CD4-positive, alpha-beta memory T cell (primary cell): Measurements from ENCODE around the gene GDAP2. TPM values are rescaled to one million over a fixed set of nuclear protein-coding genes. Genes with fewer than 3 reads are reported as not detected.
"Not testable (repeated sequence)": the region's sequence is repeated elsewhere in the genome, so short reads cannot be mapped to it uniquely, and the experiment has no call there.

ENCODE experiments used
- CTCF ChIA-PET: fragments of 350-600 bp; sonication (Branson Sonifier 250); formaldehyde crosslinking; loops from one replicate; lab custom pipeline; 2021; ENCODE audit warnings: inconsistent platforms; ENCODE audit not compliant: partially characterized antibody; lab: Charles Lee
- POLR2A ChIA-PET: fragments of 350-600 bp; sonication (Branson Sonifier 250); formaldehyde crosslinking; loops from one replicate; lab custom pipeline; 2021; ENCODE audit not compliant: partially characterized antibody; lab: Charles Lee
- DNase-seq, 5 donors: peaks; one replicate each; pipeline versions ENCODE4 v3.0.0 to v3.0.0-alpha.2; 2020 to 2022; ENCODE audit warnings: mixed read lengths in 1 of 5
- H3K27ac ChIP-seq: one replicate; pipeline ENCODE4 v1.7.0; 2013; ENCODE audit warnings: low read depth, low read length
- H3K27me3 ChIP-seq: 2 replicates; pipeline ENCODE4 v1.7.0; 2013; ENCODE audit warnings: mild to moderate bottlenecking, low read length, moderate library complexity; ENCODE audit not compliant: insufficient read depth
- H3K36me3 ChIP-seq: 2 replicates; pipeline ENCODE4 v1.7.0; 2013; ENCODE audit warnings: mild to moderate bottlenecking, low read length, moderate library complexity; ENCODE audit not compliant: insufficient read depth
- H3K4me1 ChIP-seq: 2 replicates; pipeline ENCODE4 v1.7.0; 2013; ENCODE audit warnings: mild to moderate bottlenecking, low read length, moderate library complexity; ENCODE audit not compliant: insufficient read depth
- H3K4me3 ChIP-seq, 2 donors: one replicate each; pipeline ENCODE4 v1.7.0; 2013; ENCODE audit warnings: low read length in 2 of 2, mild to moderate bottlenecking in 1 of 2
- H3K9me3 ChIP-seq, 2 donors: one replicate each; pipeline ENCODE4 v1.7.0; 2013; ENCODE audit warnings: low read length in 2 of 2, control low read depth in 1 of 2; ENCODE audit not compliant: control insufficient read depth in 1 of 2
- H3K27ac Mint-ChIP-seq, 7 donors: one replicate each; pipeline ENCODE4 v1.8.0; 2020 to 2021; ENCODE audit warnings: mixed read lengths in 7 of 7, mild to moderate bottlenecking in 6 of 7, inconsistent platforms in 3 of 7, moderate library complexity in 3 of 7
- H3K27me3 Mint-ChIP-seq, 2 donors: one replicate each; pipeline ENCODE4 v1.8.0; 2020 to 2021; ENCODE audit warnings: mixed read lengths in 2 of 2
- H3K36me3 Mint-ChIP-seq, 2 donors: one replicate each; pipeline ENCODE4 v1.8.0; 2020 to 2021; ENCODE audit warnings: mixed read lengths in 2 of 2, inconsistent platforms in 1 of 2, mild to moderate bottlenecking in 1 of 2
- H3K4me1 Mint-ChIP-seq, 4 donors: one replicate each; pipeline ENCODE4 v1.8.0; 2020 to 2021; ENCODE audit warnings: mixed read lengths in 4 of 4, mild to moderate bottlenecking in 1 of 4
- H3K4me3 Mint-ChIP-seq, 8 donors: one replicate each; pipeline ENCODE4 v1.8.0; 2020 to 2021; ENCODE audit warnings: mixed read lengths in 8 of 8, mild to moderate bottlenecking in 7 of 8, moderate library complexity in 6 of 8, inconsistent platforms in 3 of 8
- H3K9me3 Mint-ChIP-seq, 8 donors: one replicate each; pipeline ENCODE4 v1.8.0; 2020 to 2021; ENCODE audit warnings: mixed read lengths in 8 of 8, mild to moderate bottlenecking in 5 of 8, inconsistent platforms in 3 of 8, moderate library complexity in 1 of 8
- intact Hi-C: fragments of 100-400 bp; cut with micrococcal nuclease; formaldehyde crosslinking; loops from one replicate; pipeline ENCODE4 v1.15.1; 2023
- polyA plus RNA-seq, 2 donors: library from polyadenylated mRNA; unstranded; fragments of 300-500 nt; fragmentation: Illumina TruSeq; gene quantifications; one replicate each; pipeline ENCODE4 v1.2.3, GENCODE V29; 2021
- total RNA-seq, 2 experiments: library from RNA; stranded (reverse); gene quantifications; one replicate each; pipeline ENCODE4 v1.2.3, GENCODE V29; 2021

The GDAP2 gene
- total and polyA plus RNA-seq, 4 experiments from 2014 or later, result 5.6 to 29.5 (median 20.1) TPM

GRCh38 chr1:117860896-117861610, 68.4 kb downstream of the GDAP2 start:
- H3K27ac Mint-ChIP-seq, result no peak overlapping the region
- no peaks in the 10 kb centered on the region for H3K4me1 ChIP-seq
- no peaks in the 10 kb centered on the region for H3K4me1 Mint-ChIP-seq
- no peaks in the 10 kb centered on the region for H3K9me3 ChIP-seq
- H3K36me3 ChIP-seq, result peaks cover 2% of the 10 kb centered on the region
- ChIA-PET CTCF (interaction anchor here (1.0 to 1.2 kb wide), 2 partner anchors 9 to 16 kb away, joined by 3 read pairs; no protein-coding TSS in a partner anchor), POLR2A (no interaction called here)
- DNase-seq, result no peak
- H3K27me3 Mint-ChIP-seq, result no peaks in the 10 kb centered on the region
- no peaks in the 10 kb centered on the region for H3K27me3 ChIP-seq
- H3K4me3 ChIP-seq, result no peak overlapping the region
- intact Hi-C loops, result no loop called here
- no peak overlapping the region for H3K4me3 Mint-ChIP-seq
- H3K36me3 Mint-ChIP-seq, result peaks cover 31% of the 10 kb centered on the region in 2 donors
- no peak overlapping the region for H3K27ac ChIP-seq
- H3K9me3 Mint-ChIP-seq, result peaks cover 0 to 4% (median 0%) of the 10 kb centered on the region in 8 donors

- intact Hi-C loops, result no loop called here
- CTCF ChIA-PET, result no interaction called here
Observed at GRCh38 chr1:117859901-117860300, 69.5 kb downstream of the GDAP2 start.

DNA sequence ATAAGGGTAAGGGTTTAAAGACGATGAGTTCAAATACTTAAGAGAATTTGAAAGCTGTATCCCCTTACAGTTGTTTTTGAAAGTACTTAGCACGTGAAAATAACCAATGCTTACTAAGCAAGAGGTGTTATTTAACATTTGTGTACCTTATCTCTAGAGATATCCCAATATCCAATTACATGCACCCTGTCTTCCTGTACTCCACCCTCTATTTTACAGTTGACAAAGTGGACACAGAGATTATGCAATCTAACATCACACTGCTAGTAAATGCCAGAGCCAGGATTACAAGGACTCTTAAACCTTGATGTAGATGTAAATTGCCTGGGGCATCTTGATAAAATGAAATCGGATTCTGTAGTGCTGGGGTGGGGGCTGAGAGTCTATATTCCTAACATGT, 72.0 kb downstream of the GDAP2 start:
- H3K27me3 ChIP-seq, result no peaks in the 10 kb centered on the region
- no peak overlapping the region for H3K4me3 ChIP-seq
- peaks cover 10 to 15% of the 10 kb centered on the region in 2 donors for H3K36me3 Mint-ChIP-seq
- no peak for DNase-seq
- ChIA-PET POLR2A (no interaction called here), CTCF (no interaction called here)
- no peak overlapping the region for H3K27ac ChIP-seq
- intact Hi-C loops, result no loop called here
- H3K27me3 Mint-ChIP-seq, result no peaks in the 10 kb centered on the region
- no peaks in the 10 kb centered on the region for H3K4me1 ChIP-seq
- no peak overlapping the region for H3K4me3 Mint-ChIP-seq
- no peaks in the 10 kb centered on the region for H3K9me3 ChIP-seq
- no peaks in the 10 kb centered on the region for H3K9me3 Mint-ChIP-seq
- no peaks in the 10 kb centered on the region for H3K4me1 Mint-ChIP-seq
- no peak overlapping the region for H3K27ac Mint-ChIP-seq
- no peaks in the 10 kb centered on the region for H3K36me3 ChIP-seq

More at GRCh38 chr1:117859901-117860300, 69.5 kb downstream of the GDAP2 start:
- Mint-ChIP-seq H3K27me3 (no peaks in the 10 kb centered on the region), H3K27ac (no peak overlapping the region), H3K9me3 (no peaks in the 10 kb centered on the region), H3K4me3 (no peak overlapping the region), H3K36me3 (peaks cover 20 to 26% of the 10 kb centered on the region in 2 donors), H3K4me1 (no peaks in the 10 kb centered on the region)
- H3K4me3 ChIP-seq, result no peak overlapping the region
- H3K27me3 ChIP-seq, result no peaks in the 10 kb centered on the region
- H3K9me3 ChIP-seq, result no peaks in the 10 kb centered on the region
- H3K27ac ChIP-seq, result no peak overlapping the region
- DNase-seq, result no peak
- no peaks in the 10 kb centered on the region for H3K36me3 ChIP-seq
- POLR2A ChIA-PET, result no interaction called here
- no peaks in the 10 kb centered on the region for H3K4me1 ChIP-seq

- CTCF ChIA-PET, result no interaction called here
- H3K9me3 ChIP-seq, result no peaks in the 10 kb centered on the region
- no peaks in the 10 kb centered on the region for H3K27me3 Mint-ChIP-seq
- H3K4me1 Mint-ChIP-seq, result no peaks in the 10 kb centered on the region
- no peaks in the 10 kb centered on the region for H3K4me1 ChIP-seq
- H3K9me3 Mint-ChIP-seq, result peaks cover 0 to 3% (median 0%) of the 10 kb centered on the region in 8 donors
- no peak overlapping the region for H3K27ac ChIP-seq
- no peak overlapping the region for H3K4me3 ChIP-seq
- H3K36me3 ChIP-seq, result no peaks in the 10 kb centered on the region
- H3K27ac Mint-ChIP-seq, result no peak overlapping the region
- intact Hi-C loops, result no loop called here
- no peak for DNase-seq
- no peak overlapping the region for H3K4me3 Mint-ChIP-seq
- POLR2A ChIA-PET, result no interaction called here
- peaks cover 3 to 19% of the 10 kb centered on the region in 2 donors for H3K36me3 Mint-ChIP-seq
- H3K27me3 ChIP-seq, result no peaks in the 10 kb centered on the region
Observed at GRCh38 chr1:117852853-117853553, 76.4 kb downstream of the GDAP2 start.

- DNase-seq, result no peak
- Histone ChIP-seq H3K4me3 (no peak overlapping the region), H3K9me3 (no peaks in the 10 kb centered on the region), H3K36me3 (no peaks in the 10 kb centered on the region), H3K4me1 (no peaks in the 10 kb centered on the region), H3K27me3 (no peaks in the 10 kb centered on the region), H3K27ac (no peak overlapping the region)
- H3K9me3 Mint-ChIP-seq, result peaks cover 0 to 3% (median 0%) of the 10 kb centered on the region in 8 donors
- no peaks in the 10 kb centered on the region for H3K27me3 Mint-ChIP-seq
- intact Hi-C loops, result no loop called here
- peaks cover 5 to 24% of the 10 kb centered on the region in 2 donors for H3K36me3 Mint-ChIP-seq
- POLR2A ChIA-PET, result no interaction called here
- H3K27ac Mint-ChIP-seq, result no peak overlapping the region
- no peaks in the 10 kb centered on the region for H3K4me1 Mint-ChIP-seq
- no peak overlapping the region for H3K4me3 Mint-ChIP-seq
- CTCF ChIA-PET, result interaction anchor here (1.3 kb wide), 1 partner anchor 9 kb away, joined by 3 read pairs; no protein-coding TSS in a partner anchor
Observed at GRCh38 chr1:117851687-117852086, 77.7 kb downstream of the GDAP2 start.

GRCh38 chr1:117846674-117847425, 82.6 kb downstream of the GDAP2 start:
- no peak overlapping the region for H3K4me3 Mint-ChIP-seq
- peaks cover 34 to 58% of the 10 kb centered on the region in 2 donors for H3K36me3 Mint-ChIP-seq
- CTCF ChIA-PET, result interaction anchor here (1.4 to 1.5 kb wide), 2 partner anchors 18 to 25 kb away, joined by 3 to 4 read pairs; no protein-coding TSS in a partner anchor

GRCh38 chr1:117844478-117844877, 84.9 kb downstream of the GDAP2 start:
- H3K4me3 Mint-ChIP-seq, H3K4me1 Mint-ChIP-seq, H3K36me3 ChIP-seq, H3K4me3 ChIP-seq, H3K27me3 ChIP-seq, POLR2A ChIA-PET, H3K4me1 ChIP-seq, H3K27me3 Mint-ChIP-seq, DNase-seq, H3K9me3 ChIP-seq, CTCF ChIA-PET, H3K27ac ChIP-seq, intact Hi-C loops, H3K27ac Mint-ChIP-seq: not testable (repeated sequence)
- H3K9me3 Mint-ChIP-seq, result peaks cover 7 to 27% (median 22%) of the 10 kb centered on the region in 8 donors
- H3K36me3 Mint-ChIP-seq, result peaks cover 38 to 70% of the 10 kb centered on the region in 2 donors

More at GRCh38 chr1:117846674-117847425, 82.6 kb downstream of the GDAP2 start:
- H3K4me1 Mint-ChIP-seq, result no peaks in the 10 kb centered on the region
- no peaks in the 10 kb centered on the region for H3K4me1 ChIP-seq
- intact Hi-C loops, result no loop called here
- H3K4me3 ChIP-seq, result no peak overlapping the region
- no peaks in the 10 kb centered on the region for H3K36me3 ChIP-seq
- no peaks in the 10 kb centered on the region for H3K27me3 ChIP-seq
- H3K27ac Mint-ChIP-seq, result no peak overlapping the region
- POLR2A ChIA-PET, result no interaction called here
- H3K9me3 ChIP-seq, result no peaks in the 10 kb centered on the region
- DNase-seq, result no peak
- H3K27ac ChIP-seq, result no peak overlapping the region
- peaks cover 9 to 27% (median 22%) of the 10 kb centered on the region in 8 donors for H3K9me3 Mint-ChIP-seq
- H3K27me3 Mint-ChIP-seq, result no peaks in the 10 kb centered on the region
